Left renal cortex interstitium (tissue), 4 donors: ENCODE results near the gene SLCO2B1. TPM values are rescaled to one million over a fixed set of nuclear protein-coding genes. Genes with fewer than 3 reads are reported as not detected.

Source experiments
- DNase-seq, 4 donors: peaks; one replicate each; pipeline ENCODE4 v3.0.0-alpha.2; 2013; ENCODE audit warnings: low read depth in 4 of 4, low spot score in 2 of 4, missing footprints in 1 of 4
- polyA plus RNA-seq, 4 donors: library from polyadenylated mRNA; unstranded; fragments of 120-200 nt; gene quantifications; one replicate each; pipeline ENCODE4 v1.2.1, GENCODE V29; 2013; ENCODE audit not compliant: insufficient read length in 4 of 4

Gene SLCO2B1
- polyA plus RNA-seq, 4 donors: 6.3 to 11.7 (median 8.4) TPM

- no peak for DNase-seq
These were observed 10.0 kb downstream of the SLCO2B1 start for GRCh38 chr11:75160880-75161279.

- no peak for DNase-seq
These were observed 10.7 kb downstream of the SLCO2B1 start for GRCh38 chr11:75161506-75162095.

- DNase-seq: no peak
These were observed 12.0 kb downstream of the SLCO2B1 start for GRCh38 chr11:75162954-75163353.

- DNase-seq: no peak
These were observed 13.3 kb downstream of the SLCO2B1 start for GRCh38 chr11:75163921-75164849.

- no peak for DNase-seq
These were observed 14.8 kb downstream of the SLCO2B1 start for GRCh38 chr11:75165721-75166120.

GRCh38 chr11:75166791-75167190 is 15.9 kb downstream of the SLCO2B1 start:
- no peak for DNase-seq

- DNase-seq: no peak
These were observed 16.7 kb downstream of the SLCO2B1 start for GRCh38 chr11:75167617-75168016.

- no peak for DNase-seq
These were observed 18.4 kb downstream of the SLCO2B1 start for GRCh38 chr11:75169101-75169885.

GRCh38 chr11:75170516-75171201 is 19.8 kb downstream of the SLCO2B1 start:
- DNase-seq: no peak

GRCh38 chr11:75173336-75173735 is 22.4 kb downstream of the SLCO2B1 start:
- no peak for DNase-seq

GRCh38 chr11:75174781-75175370 is 24.0 kb downstream of the SLCO2B1 start:
- no peak for DNase-seq

- DNase-seq: no peak
These were observed 31.8 kb downstream of the SLCO2B1 start for GRCh38 chr11:75182664-75183063.

- no peak for DNase-seq
These were observed 33.1 kb downstream of the SLCO2B1 start for GRCh38 chr11:75184051-75184450.

- no peak for DNase-seq
These were observed 34.0 kb downstream of the SLCO2B1 start for GRCh38 chr11:75184757-75185425.

- DNase-seq: no peak
These were observed 35.0 kb downstream of the SLCO2B1 start for GRCh38 chr11:75185866-75186265.

- no peak for DNase-seq
These were observed 36.1 kb downstream of the SLCO2B1 start for GRCh38 chr11:75186999-75187398.

GRCh38 chr11:75188671-75189070 is 37.8 kb downstream of the SLCO2B1 start:
- no peak for DNase-seq

GRCh38 chr11:75189108-75189507 is 38.2 kb downstream of the SLCO2B1 start:
- DNase-seq: no peak

GRCh38 chr11:75189911-75190310 is 39.0 kb downstream of the SLCO2B1 start:
- no peak for DNase-seq
